Progenitor cell of endocrine pancreas (in vitro differentiated cells): ENCODE results near the gene PRKACA. TPM values are rescaled to one million over a fixed set of nuclear protein-coding genes. Genes with fewer than 3 reads are reported as not detected.

Source experiments
- DNase-seq: peaks from one replicate; pipeline ENCODE4 v3.0.0; 2021; ENCODE audit warnings: low spot score; ENCODE audit not compliant: unreplicated experiment
- H3K27ac Mint-ChIP-seq: 2 replicates; pipeline ENCODE4 v1.8.0; 2021; ENCODE audit warnings: mild to moderate bottlenecking, moderate library complexity, mixed read lengths
- H3K27me3 Mint-ChIP-seq: 2 replicates; pipeline ENCODE4 v1.8.0; 2021; ENCODE audit warnings: mixed read lengths
- H3K36me3 Mint-ChIP-seq: 2 replicates; pipeline ENCODE4 v1.8.0; 2022; ENCODE audit warnings: mixed read lengths; ENCODE audit not compliant: insufficient read depth
- H3K4me1 Mint-ChIP-seq: 2 replicates; pipeline ENCODE4 v1.8.0; 2021; ENCODE audit warnings: low read depth, mixed read lengths
- H3K4me3 Mint-ChIP-seq: 2 replicates; pipeline ENCODE4 v1.8.0; 2021; ENCODE audit warnings: low read depth, mild to moderate bottlenecking, moderate library complexity, mixed read lengths
- H3K9me3 Mint-ChIP-seq: 2 replicates; pipeline ENCODE4 v1.8.0; 2021; ENCODE audit warnings: low read depth, mixed read lengths
- CTCF ChIP-seq: fragments of 200-600 bp; sonication (generic); IDR thresholded peaks from one replicate; pipeline ENCODE4 v1.5.0; 2021; ENCODE audit warnings: antibody characterized with exemption, mild to moderate bottlenecking; ENCODE audit not compliant: unreplicated experiment
- long read RNA-seq: library from polyadenylated mRNA; unstranded; transcript quantifications from one replicate; pipeline ENCODE4 v2.0.0, GENCODE V29; 2020
- total RNA-seq: library from RNA; stranded (reverse); gene quantifications from 2 replicates; pipeline ENCODE4 v1.2.1, GENCODE V29; 2021

The PRKACA gene
- 87.4 and 92.1 TPM in 2 replicates for total RNA-seq
- long read RNA-seq, partial matches to known transcripts = 0 of 1 reads
- long read RNA-seq, other reads (novel, unspliced or antisense) = 1 of 1 reads

- Mint-ChIP-seq H3K9me3 (no peaks in the 10 kb centered on the region), H3K36me3 (no peaks in the 10 kb centered on the region), H3K4me1 (peaks cover 26% of the 10 kb centered on the region), H3K27me3 (no peaks in the 10 kb centered on the region), H3K27ac (peak within 1 kb of the TSS; percentile 97), H3K4me3 (peak within 1 kb of the TSS; percentile 83)
- DNase-seq = peak; percentile 98
- no peak for TF ChIP-seq CTCF
Observed at GRCh38 chr19:14117668-14118164, at the start of gene PRKACA. Gene PRKACA, minus strand, starts transcription at chr19:14117762. Its CDS starts 215 bp downstream, at chr19:14117547.

GRCh38 chr19:14166999-14167575, 49.5 kb upstream of the PRKACA start:
- H3K36me3 Mint-ChIP-seq = peaks cover 23% of the 10 kb centered on the region
- no peaks in the 10 kb centered on the region for H3K9me3 Mint-ChIP-seq
- H3K27ac Mint-ChIP-seq = no peak overlapping the region
- no peaks in the 10 kb centered on the region for H3K27me3 Mint-ChIP-seq
- no peak for TF ChIP-seq CTCF
- H3K4me3 Mint-ChIP-seq = no peak overlapping the region
- no peak for DNase-seq
- H3K4me1 Mint-ChIP-seq = no peaks in the 10 kb centered on the region

GRCh38 chr19:14165990-14166830, 48.6 kb upstream of the PRKACA start:
- H3K9me3 Mint-ChIP-seq = no peaks in the 10 kb centered on the region
- DNase-seq = no peak
- H3K36me3 Mint-ChIP-seq = peaks cover 18% of the 10 kb centered on the region
- H3K4me1 Mint-ChIP-seq = no peaks in the 10 kb centered on the region
- H3K27me3 Mint-ChIP-seq = no peaks in the 10 kb centered on the region
- TF ChIP-seq CTCF = no peak
- no peak overlapping the region for H3K27ac Mint-ChIP-seq
- no peak overlapping the region for H3K4me3 Mint-ChIP-seq

- no peak overlapping the region for H3K27ac Mint-ChIP-seq
- no peaks in the 10 kb centered on the region for H3K27me3 Mint-ChIP-seq
Observed at GRCh38 chr19:14164724-14165493, 47.3 kb upstream of the PRKACA start.

More at GRCh38 chr19:14164724-14165493, 47.3 kb upstream of the PRKACA start:
- Mint-ChIP-seq H3K9me3 (no peaks in the 10 kb centered on the region), H3K4me1 (no peaks in the 10 kb centered on the region), H3K36me3 (peaks cover 6% of the 10 kb centered on the region), H3K4me3 (no peak overlapping the region)
- no peak for DNase-seq
- no peak for TF ChIP-seq CTCF
